Lower leg skin (tissue), 4 donors: ENCODE data around the gene BACE2. TPM values are rescaled to one million over a fixed set of nuclear protein-coding genes. Genes with fewer than 3 reads are reported as not detected.
A peak's percentile ranks its signal among the peaks of the same experiment; 100 is the strongest.

Experiments
- DNase-seq, 2 donors: peaks; one replicate each; pipeline ENCODE4 v3.0.0-alpha.2; 2019; ENCODE audit warnings: low spot score in 2 of 2
- H3K4me3 ChIP-seq: fragments of 200-600 bp; sonication (generic); 2 replicates; pipeline ENCODE4 v1.5.1; 2017; ENCODE audit warnings: mild to moderate bottlenecking, low read depth; ENCODE audit not compliant: poor library complexity, severe bottlenecking
- POLR2A ChIP-seq, 2 donors: fragments of 450-650 bp; IDR thresholded peaks; one replicate each; pipeline ENCODE4 v1.6.1; 2016 to 2017; ENCODE audit warnings: antibody characterized with exemption in 2 of 2, mild to moderate bottlenecking in 1 of 2, moderate library complexity in 1 of 2
- WGBS, 2 donors: methylation state at CpG; one replicate each; pipeline ENCODE4 v1.1.5; 2018; 5-methylcytosine and 5-hydroxymethylcytosine counted together
- intact Hi-C: fragments of 100-400 bp; cut with DNase I; formaldehyde crosslinking; loops from one replicate; pipeline ENCODE4 v1.15.0; 2023; ENCODE audit warnings: low total_unique reads
- total RNA-seq, 4 donors: library from RNA; depleted of rRNA; stranded (reverse); fragments of >200 nt; gene quantifications; one replicate each; pipeline ENCODE4 v1.1.0, GENCODE V29; 2016
- TF ChIP-seq, protein P1 (sequence below), 3 donors: fragments of 450-650 bp; IDR thresholded peaks; one replicate each; pipeline ENCODE4 v1.5.1; 2016; ENCODE audit warnings: antibody characterized with exemption in 3 of 3, mild to moderate bottlenecking in 3 of 3, moderate library complexity in 2 of 3

The BACE2 gene
- total RNA-seq, 4 donors from 2014 or later: 12.2 to 44.7 (median 27.2) TPM

GRCh38 chr21:41152147-41152546 lies 15.8 kb upstream of the BACE2 start:
- intact Hi-C loops: no loop called here
- no peak for DNase-seq
- H3K4me3 ChIP-seq: no peak overlapping the region
- WGBS, 2 donors: 43 to 78% methylated on average over 1 of the region's 1 CpG
- no peak for TF ChIP-seq POLR2A (IDR thresholded peaks at IDR 0.05)
- TF ChIP-seq, protein P1, sequence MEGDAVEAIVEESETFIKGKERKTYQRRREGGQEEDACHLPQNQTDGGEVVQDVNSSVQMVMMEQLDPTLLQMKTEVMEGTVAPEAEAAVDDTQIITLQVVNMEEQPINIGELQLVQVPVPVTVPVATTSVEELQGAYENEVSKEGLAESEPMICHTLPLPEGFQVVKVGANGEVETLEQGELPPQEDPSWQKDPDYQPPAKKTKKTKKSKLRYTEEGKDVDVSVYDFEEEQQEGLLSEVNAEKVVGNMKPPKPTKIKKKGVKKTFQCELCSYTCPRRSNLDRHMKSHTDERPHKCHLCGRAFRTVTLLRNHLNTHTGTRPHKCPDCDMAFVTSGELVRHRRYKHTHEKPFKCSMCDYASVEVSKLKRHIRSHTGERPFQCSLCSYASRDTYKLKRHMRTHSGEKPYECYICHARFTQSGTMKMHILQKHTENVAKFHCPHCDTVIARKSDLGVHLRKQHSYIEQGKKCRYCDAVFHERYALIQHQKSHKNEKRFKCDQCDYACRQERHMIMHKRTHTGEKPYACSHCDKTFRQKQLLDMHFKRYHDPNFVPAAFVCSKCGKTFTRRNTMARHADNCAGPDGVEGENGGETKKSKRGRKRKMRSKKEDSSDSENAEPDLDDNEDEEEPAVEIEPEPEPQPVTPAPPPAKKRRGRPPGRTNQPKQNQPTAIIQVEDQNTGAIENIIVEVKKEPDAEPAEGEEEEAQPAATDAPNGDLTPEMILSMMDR (IDR thresholded peaks at IDR 0.05): no peak

DNA sequence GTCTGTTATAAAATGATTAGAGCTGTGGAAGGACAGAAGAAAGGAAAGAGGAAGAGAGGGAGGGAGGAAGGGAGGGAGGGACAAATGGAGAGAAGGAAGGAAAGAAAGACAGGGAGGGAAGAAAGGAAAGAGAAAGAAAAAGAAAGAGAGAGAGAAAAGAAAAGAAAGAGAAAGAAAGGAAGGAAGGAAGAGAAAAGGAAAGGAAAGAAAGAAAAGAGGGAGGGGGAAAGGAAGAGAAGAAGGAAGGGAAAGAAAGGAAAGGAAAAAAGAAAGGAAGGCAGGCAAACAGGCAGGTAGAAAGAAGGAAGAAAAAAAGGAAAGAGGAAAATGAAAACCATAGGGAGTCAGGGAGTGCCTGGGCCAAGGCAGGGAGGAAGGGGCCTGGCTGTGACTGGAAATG lies 14.5 kb upstream of the BACE2 start:
- intact Hi-C loops: no loop called here

GRCh38 chr21:41156142-41156541 lies 11.8 kb upstream of the BACE2 start:
- H3K4me3 ChIP-seq: no peak overlapping the region
- TF ChIP-seq POLR2A (IDR thresholded peaks at IDR 0.05): no peak
- intact Hi-C loops: no loop called here
- WGBS, 2 donors: 59 to 71% methylated on average over 5 of the region's 5 CpGs
- no peak for DNase-seq

More for the DNA sequence above, 14.5 kb upstream of the BACE2 start:
- no peak for TF ChIP-seq POLR2A (IDR thresholded peaks at IDR 0.05)
- TF ChIP-seq, protein P1 (IDR thresholded peaks at IDR 0.05): no peak
- no peak for DNase-seq
- H3K4me3 ChIP-seq: no peak overlapping the region

DNA sequence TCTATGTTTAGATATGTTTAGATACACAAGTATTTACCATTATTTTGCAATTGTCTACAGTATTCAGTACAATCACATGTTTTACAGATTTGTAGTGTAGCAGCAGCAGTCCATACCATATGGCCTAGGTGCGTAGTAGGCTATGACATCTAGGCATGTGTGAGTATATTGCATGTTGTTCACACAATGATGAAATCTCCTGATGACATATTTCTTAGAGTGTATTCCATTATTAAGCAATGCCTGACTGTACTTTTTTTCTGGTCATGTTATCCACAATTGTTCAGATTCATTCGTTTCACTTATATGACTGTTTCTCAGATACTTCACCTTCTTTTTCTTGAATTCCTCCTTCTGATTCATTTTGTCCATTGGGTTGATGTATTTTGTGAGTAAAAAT lies 9.9 kb upstream of the BACE2 start:
- TF ChIP-seq, protein P1 (IDR thresholded peaks at IDR 0.05): no peak
- TF ChIP-seq POLR2A (IDR thresholded peaks at IDR 0.05): no peak
- H3K4me3 ChIP-seq: no peak overlapping the region
- no peak for DNase-seq
- WGBS, 2 donors: 95 to 96% methylated on average over 2 of the region's 2 CpGs
- intact Hi-C loops: no loop called here

GRCh38 chr21:41160036-41160435 lies 7.9 kb upstream of the BACE2 start:
- intact Hi-C loops: no loop called here
- TF ChIP-seq, protein P1 (IDR thresholded peaks at IDR 0.05): no peak
- no peak for TF ChIP-seq POLR2A (IDR thresholded peaks at IDR 0.05)

DNA sequence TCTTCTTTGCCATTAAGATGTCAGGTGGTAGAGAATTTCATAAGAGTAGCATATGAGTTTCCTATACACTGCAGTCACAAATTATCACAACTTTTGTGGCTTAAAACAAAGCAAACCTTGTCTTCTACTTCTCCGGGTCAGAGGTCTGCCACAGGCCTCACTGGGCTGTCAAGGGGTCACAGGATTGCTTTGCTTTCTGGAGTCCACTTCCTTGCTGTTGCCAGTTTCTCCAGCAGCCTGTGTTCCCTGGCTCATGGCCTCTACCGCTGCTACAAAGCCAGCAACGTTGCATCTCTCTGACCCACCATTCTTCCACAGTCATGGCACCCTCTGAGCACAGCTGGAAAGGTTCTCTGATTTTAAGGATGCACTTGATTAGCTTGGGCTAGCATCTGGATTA lies 6.5 kb upstream of the BACE2 start:
- TF ChIP-seq, protein P1 (IDR thresholded peaks at IDR 0.05): no peak
- no peak for TF ChIP-seq POLR2A (IDR thresholded peaks at IDR 0.05)
- no peak overlapping the region for H3K4me3 ChIP-seq
- intact Hi-C loops: no loop called here
- DNase-seq: no peak
- 75 to 80% methylated on average over 3 of the region's 3 CpGs for WGBS, 2 donors

More at GRCh38 chr21:41160036-41160435, 7.9 kb upstream of the BACE2 start:
- DNase-seq: peak in 1 of 2 donors; percentile 28
- 84 to 95% methylated on average over 5 of the region's 5 CpGs for WGBS, 2 donors
- no peak overlapping the region for H3K4me3 ChIP-seq
